ENCODE measurements around the gene CDADC1.
"Not testable (repeated sequence)": the region's sequence is repeated elsewhere in the genome, so short reads cannot be mapped to it uniquely, and the experiment has no call there.

Gene CDADC1

DNA sequence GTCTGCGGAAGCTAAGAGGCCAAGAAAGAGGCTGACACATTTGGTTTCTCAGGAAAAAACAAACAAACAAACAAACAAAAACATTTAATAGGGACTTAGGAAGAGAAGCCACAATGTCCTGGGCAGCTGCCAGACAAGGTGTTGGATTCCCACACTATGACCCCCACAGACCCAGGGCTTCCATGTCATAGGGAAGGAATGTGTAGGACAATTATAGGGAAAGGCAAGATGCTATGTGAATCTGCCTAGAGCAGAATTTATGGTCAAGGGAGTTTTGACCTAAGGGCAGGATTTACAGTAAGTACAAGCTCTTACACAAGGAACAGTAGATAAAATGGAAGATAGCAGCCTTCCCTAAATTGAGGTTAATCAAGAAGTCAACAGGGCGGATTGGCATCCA lies 9.1 kb upstream of the CDADC1 start:
- no peak for DNase-seq (ENCODE audit: low spot score)

DNA sequence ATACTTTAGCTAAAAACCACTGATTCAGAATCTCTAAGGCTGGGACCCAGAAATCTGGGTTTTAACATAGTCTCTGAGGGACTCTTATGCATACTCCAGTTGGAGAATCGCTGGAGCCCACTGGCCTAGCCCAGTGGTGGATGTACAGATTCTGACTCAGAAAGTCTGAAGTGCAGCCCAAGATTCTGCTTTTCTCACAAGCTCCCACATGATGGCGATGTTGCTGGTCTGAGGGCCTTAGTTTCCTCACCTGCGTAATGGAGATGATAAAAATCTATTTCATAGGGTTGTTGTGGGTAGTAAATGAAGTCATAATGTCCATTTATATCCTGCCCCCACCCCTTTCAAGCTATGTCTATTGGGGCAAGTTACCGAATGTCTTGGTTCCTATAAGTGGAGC lies 7.7 kb upstream of the CDADC1 start:
- DNase-seq (ENCODE audit: low spot score), result peak; percentile 64

DNA sequence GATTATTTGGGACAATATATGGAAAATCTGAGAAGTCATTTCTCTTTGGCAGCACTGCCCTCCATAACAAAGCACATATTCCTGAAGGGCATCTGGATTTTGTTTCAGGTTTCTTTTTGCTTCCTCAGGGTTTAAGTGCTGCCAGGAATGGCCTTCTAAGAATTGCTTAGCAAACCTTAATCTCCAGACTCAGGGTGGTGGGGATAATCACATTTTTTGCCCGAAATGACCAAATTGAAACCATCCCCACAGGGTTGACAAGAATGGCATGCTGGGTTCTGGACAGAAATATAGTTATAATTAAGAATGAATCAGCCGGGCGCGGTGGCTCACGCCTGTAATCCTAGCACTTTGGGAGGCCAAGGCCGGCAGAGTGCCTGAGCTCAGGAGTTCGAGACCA lies 6.4 kb upstream of the CDADC1 start:
- DNase-seq (ENCODE audit: low spot score), result no peak

DNA sequence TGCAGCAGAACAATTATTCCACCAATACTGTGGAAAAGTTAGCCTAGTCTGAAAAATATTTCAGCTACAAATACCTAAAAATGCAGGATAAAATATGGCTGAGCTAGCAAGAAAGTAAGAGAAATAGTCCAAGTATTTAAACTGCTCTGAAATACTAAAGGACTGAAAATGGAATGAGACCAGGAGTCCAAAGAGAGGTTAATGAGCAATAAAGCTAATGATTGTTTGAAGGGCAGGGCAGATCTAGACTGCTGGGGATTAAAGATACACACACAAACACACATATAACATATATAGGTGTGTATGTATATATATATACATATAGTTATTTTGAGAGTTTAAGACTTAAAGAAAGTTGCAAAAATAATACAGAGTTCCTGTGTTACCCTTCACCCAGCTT lies 2.6 kb upstream of the CDADC1 start:
- DNase-seq (ENCODE audit: low spot score), result no peak

DNA sequence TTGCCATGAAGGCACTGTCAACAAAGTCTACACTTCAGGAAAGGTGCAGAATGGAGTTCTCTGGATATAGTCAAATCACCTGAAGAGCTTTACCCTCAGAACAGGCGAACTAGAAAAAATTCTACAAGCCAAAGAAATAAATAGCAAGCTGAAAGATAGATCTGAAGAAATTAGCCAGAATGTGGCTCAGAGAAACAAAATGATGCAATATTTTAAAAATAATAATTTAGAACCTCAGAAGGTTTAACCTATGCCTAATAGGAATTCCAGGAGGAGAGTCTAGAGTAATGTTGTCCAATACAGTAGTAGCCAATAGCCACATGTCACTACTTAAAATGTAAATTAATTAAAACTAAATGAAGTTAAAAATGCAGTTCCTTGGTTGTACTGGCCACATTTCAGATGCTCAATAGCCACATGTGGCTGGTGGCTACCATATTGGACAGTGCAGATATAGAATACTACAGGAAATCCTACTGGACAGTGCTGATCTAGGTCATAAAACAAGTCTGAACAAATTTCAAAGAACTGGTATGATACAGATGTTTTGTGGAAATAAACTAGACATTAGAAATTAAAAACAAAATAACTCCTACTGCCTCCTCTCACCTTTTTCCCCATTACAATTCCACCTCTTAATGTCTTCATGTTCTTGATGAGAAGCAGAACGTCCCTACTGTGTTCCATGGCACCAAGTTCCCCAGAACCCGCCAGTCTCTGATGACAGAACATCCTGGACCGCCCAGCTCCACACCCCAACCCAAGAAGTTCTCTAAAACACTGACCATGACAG lies 679 bp upstream of the CDADC1 start:
- DNase-seq (ENCODE audit: low spot score), result peak; percentile 33

DNA sequence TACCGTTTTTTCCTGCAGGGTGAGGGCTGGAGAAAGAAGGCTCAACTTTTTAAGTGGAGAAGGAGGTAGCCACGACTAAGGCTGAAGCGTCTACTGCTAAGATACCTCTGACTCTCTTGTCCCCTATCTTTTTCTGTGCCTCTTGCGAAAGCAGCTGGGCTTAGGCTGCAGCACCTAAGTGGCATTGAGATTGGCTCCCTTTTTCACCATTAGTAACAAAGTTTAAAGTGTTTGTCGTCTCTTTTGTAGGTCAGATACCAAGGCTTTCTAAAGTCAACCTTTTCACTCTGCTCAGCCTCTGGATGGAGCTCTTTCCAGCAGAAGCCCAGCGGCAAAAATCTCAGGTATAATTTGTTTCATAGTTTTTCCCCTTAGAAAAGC lies 887 bp downstream of the CDADC1 start:
- peak; percentile 22 for DNase-seq (ENCODE audit: low spot score)

DNA sequence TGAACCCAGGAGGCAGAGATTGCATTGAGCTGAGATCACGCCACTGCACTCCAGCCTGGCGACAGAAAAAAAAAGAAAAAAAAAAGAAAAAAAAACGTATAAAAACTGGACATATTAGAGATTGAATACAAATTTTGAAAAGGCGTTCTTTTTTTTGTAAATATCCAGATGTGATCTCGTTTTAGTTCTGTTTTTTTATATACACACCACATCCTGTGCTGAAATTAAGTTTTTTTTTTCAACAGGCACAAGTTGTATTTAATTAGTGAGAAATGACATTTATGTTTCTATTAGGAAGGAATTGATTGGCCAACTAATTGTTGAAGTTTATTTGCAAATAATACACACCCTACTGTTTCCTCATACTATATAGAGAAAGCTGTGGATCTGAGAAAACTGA lies 3.6 kb downstream of the CDADC1 start:
- DNase-seq (ENCODE audit: low spot score), result no peak

DNA sequence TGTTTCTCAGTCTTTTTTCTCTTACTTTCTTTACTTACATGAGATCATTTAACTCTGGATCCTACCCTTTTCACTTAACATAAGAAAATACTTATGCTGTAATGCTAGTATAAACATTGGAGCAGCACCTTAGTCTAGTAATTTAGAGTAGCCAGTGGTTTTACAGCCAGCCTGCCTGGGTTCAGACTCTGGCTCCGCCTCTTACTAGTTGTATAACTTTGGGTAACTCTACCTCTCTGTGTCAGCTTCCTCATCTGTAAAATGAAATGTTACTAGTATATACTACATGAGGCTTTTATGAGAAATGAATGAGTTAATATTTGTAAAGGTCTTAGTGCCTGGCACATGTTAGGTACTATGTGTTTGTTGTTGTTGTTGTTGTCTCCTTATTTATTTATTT lies 5.6 kb downstream of the CDADC1 start:
- no peak for DNase-seq (ENCODE audit: low spot score)

DNA sequence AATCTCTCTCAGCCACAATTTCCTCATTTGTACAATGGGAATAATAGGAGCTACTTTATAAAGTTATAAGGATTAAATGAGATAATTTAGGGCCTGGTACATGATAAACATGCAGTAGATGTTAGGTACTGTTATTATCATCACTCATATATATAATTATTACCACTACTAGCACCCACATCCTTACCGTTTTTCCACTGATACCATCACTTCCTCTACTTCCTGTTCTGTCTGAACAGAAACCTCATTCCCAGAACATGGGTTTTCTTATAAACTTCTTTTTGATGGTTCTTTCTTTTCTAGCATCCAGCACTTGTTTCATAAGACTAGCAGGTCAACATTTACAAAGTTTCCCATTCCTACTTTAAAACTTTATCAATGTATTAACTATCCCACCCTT lies 6.3 kb downstream of the CDADC1 start:
- no peak for DNase-seq (ENCODE audit: low spot score)

DNA sequence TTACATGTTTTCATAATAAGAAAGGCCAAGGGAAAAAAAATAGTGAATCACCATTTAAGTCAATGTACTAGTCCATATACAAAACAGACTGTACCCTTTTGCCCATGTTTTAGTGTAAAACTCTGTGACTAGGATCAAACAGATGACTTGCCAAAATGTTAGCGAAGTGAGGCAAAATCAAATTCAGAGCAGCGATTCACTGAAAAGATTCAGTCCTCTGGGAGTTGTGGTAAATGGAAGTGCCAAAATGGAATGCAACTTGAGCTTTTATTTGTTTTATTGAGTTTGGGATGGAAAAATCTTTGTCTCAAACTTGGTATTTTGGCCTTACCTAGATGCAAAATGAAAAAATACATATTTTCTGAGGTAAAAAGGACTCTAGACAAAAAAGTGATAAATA lies 9.1 kb downstream of the CDADC1 start:
- DNase-seq (ENCODE audit: low spot score), result no peak

DNA sequence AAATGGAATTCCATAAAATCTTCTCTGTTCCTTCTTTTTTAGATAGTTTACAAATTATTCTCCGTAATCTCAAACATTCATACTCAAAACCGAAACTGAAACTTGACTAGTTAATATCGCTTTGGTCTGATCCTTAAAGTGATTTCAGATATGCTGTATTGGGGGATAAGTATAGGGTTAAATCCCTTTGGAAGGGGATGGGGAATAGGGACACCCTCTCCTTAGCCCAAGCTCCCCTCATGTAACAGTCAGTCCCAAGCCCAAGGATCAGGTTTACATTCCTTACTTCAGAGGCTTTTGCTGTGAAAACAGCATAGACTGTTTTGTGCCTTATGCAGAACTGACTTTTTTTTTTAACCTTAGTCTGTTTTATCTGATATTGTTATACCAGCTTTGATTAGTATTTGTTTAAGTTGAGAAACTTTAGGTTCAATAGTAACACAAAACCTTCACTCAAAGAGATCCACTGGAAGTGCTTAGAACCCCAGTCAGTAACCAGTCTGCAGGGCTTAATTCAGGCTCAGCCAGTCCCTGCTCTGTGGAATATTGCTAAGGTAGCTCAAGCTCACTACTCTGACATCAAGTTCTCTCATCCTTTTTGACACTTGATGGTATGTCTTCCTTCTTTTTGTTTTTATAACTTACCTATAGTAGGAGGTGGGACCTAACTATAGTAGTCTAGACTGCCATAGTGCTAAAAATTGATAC lies 10.5 kb downstream of the CDADC1 start:
- no peak for DNase-seq (ENCODE audit: low spot score)

DNA sequence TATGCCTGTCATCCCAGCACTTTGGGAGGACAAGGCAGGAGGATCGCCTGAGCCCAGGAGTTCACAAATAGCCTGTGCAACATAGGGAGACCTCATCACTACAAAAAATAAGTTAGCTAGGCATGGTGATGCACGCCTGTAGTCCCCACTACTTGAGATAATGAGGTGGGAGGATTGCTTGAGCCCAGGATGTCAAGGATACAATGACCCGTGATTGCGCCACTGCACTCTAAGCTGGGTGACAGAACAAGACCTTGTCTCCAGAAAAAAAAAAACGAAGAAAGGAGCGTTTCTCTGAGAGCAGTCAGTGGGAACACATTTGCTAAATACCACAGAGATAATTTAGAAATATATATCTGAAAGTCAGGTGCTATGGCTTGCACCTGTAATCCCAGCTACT lies 11.9 kb downstream of the CDADC1 start:
- DNase-seq (ENCODE audit: low spot score), result no peak

DNA sequence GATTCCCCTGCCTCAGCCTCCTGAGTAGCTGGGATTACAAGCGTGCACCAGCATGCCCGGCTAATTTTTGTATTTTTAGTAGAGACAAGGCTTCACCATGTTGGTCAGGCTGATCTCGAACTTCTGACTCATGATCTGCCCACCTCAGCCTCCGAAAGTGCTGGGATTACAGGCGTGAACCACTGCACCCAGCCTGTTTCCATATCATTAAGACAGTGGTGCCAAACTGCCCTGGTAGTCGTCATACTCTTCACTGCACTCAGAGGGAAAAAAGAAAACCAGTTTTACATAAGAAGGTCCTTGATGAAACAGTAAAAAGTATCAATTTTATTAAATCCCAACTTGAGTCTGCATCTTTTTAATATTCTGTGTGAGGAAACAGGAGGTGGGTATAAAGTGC lies 14.9 kb downstream of the CDADC1 start:
- no peak for DNase-seq (ENCODE audit: low spot score)

DNA sequence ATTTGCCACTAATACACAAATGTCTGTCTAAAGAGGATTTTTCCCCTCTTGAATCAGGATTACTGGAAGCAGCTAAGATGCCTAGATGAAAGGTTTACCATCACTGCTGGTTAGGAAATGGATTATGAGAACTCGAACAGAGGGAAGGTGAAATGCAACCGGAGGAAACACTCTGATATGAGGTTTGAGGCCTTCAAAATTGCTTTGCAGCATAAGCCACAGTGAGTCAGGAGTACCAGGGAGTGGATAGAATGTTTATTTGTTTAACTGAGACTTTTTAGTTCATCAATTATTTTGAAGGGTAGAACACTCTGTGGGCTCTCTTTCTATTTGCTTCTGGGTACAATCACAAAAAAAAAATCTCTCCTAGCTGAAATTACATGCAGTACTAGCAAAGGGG lies 18.1 kb downstream of the CDADC1 start:
- no peak for DNase-seq (ENCODE audit: low spot score)

DNA sequence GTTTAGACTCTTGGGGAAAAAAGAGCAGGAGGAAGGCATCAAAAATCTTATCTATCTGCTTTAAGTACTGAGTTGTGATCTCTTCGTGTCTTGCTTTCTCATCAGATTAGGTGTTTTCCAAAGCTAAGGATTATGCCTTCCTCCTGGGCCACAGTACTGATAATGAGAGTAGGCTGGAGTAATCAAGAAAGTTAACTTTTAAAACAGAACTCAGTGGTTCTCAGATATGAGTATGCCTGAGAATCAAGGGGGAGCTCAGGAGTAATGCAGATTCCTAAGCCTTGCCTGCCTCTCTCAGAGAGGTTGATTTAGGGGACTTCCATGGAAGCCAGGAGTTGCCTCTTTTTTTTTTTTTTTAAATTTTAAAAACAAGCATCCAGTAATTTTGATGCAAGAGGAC lies 23.5 kb downstream of the CDADC1 start:
- DNase-seq (ENCODE audit: low spot score), result no peak

DNA sequence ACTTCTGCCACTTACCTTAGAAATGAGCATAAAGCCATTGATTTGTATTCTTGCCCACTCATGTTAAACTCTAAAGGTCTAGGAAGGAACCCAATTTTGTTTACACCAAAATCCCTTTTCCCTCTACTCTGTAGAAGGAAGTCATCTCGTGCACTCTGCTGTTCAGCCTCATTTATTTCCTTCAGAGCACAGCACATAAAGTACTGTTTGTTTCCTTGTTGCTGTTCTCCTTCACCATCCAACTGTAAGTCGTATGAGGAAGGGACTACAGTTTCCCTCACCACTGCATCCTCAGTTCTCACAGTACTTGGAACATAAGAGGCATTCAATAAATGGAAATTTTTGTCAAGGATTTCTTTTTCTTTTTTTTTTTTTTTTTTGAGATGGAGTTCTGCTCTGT lies 24.6 kb downstream of the CDADC1 start:
- DNase-seq (ENCODE audit: low spot score), result no peak

DNA sequence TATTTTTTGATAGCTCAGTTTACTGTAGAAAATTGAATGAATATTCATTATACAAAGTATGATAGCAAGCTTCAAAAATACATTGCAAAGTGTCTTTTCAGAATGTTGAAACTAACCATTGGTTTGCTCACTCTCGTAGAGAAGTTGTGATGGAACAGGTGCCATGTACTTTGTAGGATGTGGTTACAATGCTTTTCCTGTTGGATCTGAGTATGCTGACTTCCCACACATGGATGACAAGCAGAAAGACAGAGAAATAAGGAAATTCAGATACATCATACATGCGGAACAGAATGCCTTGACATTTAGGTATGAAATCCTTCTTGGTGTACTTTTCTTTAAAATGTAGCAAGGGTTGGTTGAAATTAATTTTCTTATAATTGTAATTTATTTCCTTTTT lies 30.5 kb downstream of the CDADC1 start:
- DNase-seq (ENCODE audit: low spot score), result no peak

DNA sequence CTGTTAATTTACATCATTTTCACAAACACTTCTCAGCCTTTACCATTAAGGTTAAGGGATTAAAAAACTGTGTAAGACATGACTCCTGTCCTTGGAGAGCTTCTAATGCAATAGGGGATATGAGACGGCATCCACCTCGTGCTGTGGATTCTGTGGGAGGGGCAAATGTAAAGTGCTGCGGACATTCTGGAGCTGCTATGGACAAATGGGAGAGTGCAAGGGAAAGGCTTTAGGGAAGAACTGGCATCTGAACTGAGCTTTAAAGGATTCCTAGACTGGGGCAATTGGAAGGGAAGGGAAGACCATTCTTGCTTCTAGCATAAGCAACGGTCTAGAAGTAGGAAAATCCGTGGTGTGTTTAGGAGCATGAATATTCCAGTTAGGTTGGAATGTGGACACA lies 31.4 kb downstream of the CDADC1 start:
- DNase-seq (ENCODE audit: low spot score), result no peak

DNA sequence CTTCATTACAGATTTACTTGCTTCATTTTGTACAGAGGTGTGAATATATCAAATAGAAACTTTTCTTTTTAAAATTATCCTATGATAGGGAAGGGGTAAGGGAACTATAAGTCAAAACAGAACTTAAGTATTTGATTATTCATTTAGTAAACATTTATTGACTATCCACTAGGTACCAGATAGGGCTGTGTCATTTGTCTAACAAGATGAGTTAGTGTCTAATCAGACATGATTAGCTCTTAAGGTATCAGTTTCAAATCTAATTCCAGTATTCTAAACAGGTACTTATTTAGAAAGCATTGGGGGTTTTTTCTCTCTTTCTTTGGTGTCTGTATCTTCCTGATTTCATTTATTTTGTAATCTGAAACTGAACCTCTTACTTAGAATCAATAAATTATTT lies 32.2 kb downstream of the CDADC1 start:
- DNase-seq (ENCODE audit: low spot score), result no peak

DNA sequence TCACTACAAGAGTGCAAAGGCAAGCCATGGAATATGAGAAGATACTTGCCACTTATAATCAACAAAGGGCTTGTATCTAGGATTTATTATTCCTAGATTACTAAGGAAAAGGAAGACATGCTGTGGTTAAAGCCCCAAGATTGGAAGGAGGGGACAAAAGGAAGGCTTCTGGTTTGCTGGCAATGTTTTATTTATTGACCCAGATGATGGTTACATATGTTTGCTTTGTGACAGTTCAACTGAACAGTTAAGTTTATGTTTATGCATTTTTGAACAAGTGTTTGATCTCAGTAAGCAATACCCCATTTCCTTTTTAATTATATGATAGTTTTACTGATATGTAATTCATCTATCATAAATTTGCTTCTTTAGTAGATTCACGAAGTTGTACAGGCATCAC lies 40.3 kb downstream of the CDADC1 start:
- no peak for DNase-seq (ENCODE audit: low spot score)

DNA sequence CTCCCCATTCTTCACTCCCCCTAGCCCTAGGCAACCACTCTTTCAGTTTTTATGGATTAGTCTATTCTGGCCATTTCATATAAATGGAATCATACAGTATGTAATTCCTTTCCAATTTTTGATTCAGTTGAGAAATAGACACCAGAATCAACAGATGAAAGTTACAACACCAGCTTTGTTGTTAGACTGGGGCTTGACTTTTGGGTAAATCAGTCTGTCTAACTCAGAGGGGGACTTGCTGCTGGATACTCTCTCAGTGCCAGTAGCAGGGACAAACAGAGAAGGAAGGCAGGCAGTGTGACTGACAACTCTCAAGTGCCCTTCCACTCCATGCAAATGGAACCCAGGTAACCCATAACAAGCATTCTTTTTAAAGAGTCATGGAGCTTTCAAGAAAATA lies 40.7 kb downstream of the CDADC1 start:
- DNase-seq (ENCODE audit: low spot score), result no peak

DNA sequence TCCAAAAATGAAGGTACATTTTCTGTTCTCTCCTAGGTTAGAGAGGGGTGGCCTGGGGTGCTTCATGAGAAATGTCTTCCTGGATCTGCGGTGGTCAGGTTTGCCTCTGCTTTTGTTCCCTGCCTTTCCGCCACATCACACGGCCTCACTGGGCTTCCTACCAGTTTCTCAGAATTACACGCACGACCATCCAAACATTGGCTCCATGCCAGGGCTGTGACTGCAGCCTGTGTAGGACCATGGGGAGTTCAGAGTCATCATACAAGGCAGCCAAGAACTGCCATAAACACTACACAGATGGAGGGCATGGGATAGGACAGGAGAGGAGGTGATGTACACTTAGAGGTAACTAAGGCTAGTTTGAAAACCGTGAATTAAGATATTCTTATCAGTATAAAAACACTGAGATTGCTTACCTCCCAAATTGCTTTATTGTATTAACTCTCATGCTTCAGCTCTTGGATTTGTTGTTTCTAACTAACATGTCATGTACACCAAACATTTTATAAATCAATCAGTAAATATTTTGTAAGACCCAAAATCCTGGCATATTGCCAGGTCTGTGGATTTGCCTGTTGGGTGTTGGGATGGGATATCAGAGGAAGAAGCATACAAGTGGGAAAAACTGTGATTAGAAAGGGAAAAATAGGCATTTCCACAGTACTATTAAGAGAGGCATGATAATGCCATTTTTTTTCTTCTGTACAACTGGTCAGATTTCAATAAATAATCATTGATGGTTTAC lies 45.2 kb downstream of the CDADC1 start:
- no peak for DNase-seq (ENCODE audit: low spot score)

DNA sequence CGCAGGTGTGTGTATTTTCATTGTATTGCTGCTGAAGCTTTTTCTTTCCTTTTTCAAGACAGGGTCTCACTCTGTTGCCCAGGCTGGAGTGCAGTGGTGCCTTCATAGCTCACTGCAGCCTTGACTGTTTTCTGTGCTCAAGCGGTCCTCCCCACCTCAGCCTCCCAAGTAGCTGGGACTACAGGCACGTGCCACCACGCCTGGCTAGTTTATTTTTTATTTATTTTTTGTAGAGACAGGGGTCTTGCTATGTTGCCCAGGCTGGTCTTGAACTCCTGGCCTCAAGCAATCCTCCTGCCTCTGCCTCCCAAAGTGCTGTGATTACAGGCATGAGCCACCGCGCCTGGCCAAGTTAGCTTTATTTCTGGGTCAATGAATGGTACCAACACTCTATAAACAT lies 47.0 kb downstream of the CDADC1 start:
- DNase-seq (ENCODE audit: low spot score), result not testable (repeated sequence)
